H54 (cell line): Measurements from ENCODE around the gene TRAPPC4.
"Not testable (repeated sequence)": the region's sequence is repeated elsewhere in the genome, so short reads cannot be mapped to it uniquely, and the experiment has no call there.

Experiments used
- DNase-seq: peaks from one replicate; pipeline ENCODE4 v3.0.0; 2011; ENCODE audit warnings: low spot score, mixed read lengths; ENCODE audit not compliant: insufficient read length
- FAIRE-seq: peaks from 3 replicates; lab custom pipeline; 2011; peaks lifted over from hg19 to GRCh38; lab: Jason Lieb, UNC
- POLR2A ChIP-seq: IDR thresholded peaks from 2 replicates; pipeline ENCODE4 v1.6.1; 2011; ENCODE audit warnings: low read depth, mild to moderate bottlenecking, low read length

The TRAPPC4 gene, protein sequence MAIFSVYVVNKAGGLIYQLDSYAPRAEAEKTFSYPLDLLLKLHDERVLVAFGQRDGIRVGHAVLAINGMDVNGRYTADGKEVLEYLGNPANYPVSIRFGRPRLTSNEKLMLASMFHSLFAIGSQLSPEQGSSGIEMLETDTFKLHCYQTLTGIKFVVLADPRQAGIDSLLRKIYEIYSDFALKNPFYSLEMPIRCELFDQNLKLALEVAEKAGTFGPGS

GRCh38 chr11:119018074-119018938 lies at the start of gene TRAPPC4, which contains the start of gene RPS25:
Gene TRAPPC4 (plus strand): TSS chr11:119018766. CDS start chr11:119018796, 30 bp downstream.
Gene RPS25 (minus strand): TSS chr11:119018343. CDS start chr11:119018284, 59 bp downstream.
- peak; percentile 41 for FAIRE-seq
- peak; percentile 58 for TF ChIP-seq POLR2A
- peak; percentile 72 for DNase-seq

DNA sequence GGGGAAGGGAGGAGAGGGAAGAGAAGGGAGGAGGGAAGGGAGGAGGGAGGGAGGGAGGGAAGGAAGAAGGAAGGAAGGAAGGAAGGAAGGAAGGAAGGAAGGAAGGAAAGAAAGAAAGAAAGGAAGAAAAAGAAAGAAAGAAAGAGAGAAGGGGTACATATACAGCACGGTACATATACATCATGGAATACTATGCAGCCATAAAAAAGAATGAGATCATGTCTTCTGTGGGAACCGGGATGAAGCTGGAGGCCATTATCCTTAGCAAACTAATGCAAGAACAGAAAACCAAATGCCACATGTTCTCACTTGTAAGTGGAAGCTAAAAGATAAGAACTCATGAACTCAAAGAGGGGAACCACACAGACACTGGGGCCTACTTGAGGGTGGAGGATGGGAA lies 49.1 kb upstream of the TRAPPC4 start:
- not testable (repeated sequence) for DNase-seq, FAIRE-seq

DNA sequence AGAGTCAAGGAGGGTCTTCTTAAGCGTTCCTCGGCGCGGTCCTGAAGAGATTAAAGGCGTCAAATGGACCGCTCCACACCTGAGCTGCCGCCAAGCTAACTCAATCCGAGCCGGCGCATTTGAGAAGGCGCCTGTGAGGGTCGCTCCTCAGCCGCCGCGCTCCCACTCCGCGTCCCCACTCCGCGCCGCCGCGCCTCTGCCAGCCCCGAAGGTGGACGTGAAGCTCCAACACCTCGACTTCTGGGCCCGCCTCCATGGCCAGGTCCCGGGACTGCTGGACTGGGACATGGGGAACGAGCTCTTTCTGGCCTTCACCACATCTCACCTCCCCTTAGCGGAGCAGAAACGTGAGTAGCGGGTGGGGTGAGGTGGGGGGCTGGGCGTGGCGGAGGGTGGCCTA lies 46.9 kb upstream of the TRAPPC4 start, which contains the start of gene FOXR1:
Gene FOXR1, plus strand, starts transcription at position 116 of the 400 bp plus-strand sequence. Its CDS starts 171 bp downstream, at position 287.
- FAIRE-seq (no peak), DNase-seq (no peak)
- TF ChIP-seq POLR2A = no peak

GRCh38 chr11:118973985-118974384 lies 44.6 kb upstream of the TRAPPC4 start:
- FAIRE-seq (no peak), DNase-seq (no peak)
- TF ChIP-seq POLR2A = no peak

GRCh38 chr11:118975771-118976709 lies 42.5 kb upstream of the TRAPPC4 start:
- no peak for FAIRE-seq
- no peak for TF ChIP-seq POLR2A
- DNase-seq = no peak

GRCh38 chr11:118979434-118979833 lies 39.1 kb upstream of the TRAPPC4 start:
- no peak for DNase-seq
- FAIRE-seq = no peak
- no peak for TF ChIP-seq POLR2A

GRCh38 chr11:118980191-118980881 lies 38.2 kb upstream of the TRAPPC4 start:
- FAIRE-seq (no peak), DNase-seq (no peak)
- TF ChIP-seq POLR2A = no peak

GRCh38 chr11:118984337-118984736 lies 34.2 kb upstream of the TRAPPC4 start:
- FAIRE-seq, DNase-seq: not testable (repeated sequence)

DNA sequence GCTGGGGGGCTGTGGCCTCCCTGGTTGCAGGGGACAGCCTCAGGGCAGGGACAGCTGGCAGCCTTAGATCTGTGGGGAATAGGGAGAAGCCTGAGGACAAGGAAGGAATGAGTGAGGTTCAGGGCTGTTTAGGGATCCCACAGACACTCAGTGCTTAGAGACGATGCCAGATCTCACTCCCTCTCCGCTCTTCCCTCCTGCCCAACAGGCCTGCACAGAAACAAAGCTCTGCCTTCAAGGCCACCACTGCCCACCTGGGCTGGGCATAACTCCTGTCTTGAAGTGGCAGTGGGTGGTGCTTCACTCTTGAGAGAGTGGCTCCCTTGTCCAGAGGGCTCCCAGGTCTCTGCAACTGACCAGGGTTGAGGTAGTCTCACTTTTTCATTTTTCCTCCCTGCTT lies 33.7 kb upstream of the TRAPPC4 start:
- DNase-seq = no peak
- TF ChIP-seq POLR2A = no peak
- FAIRE-seq = no peak

DNA sequence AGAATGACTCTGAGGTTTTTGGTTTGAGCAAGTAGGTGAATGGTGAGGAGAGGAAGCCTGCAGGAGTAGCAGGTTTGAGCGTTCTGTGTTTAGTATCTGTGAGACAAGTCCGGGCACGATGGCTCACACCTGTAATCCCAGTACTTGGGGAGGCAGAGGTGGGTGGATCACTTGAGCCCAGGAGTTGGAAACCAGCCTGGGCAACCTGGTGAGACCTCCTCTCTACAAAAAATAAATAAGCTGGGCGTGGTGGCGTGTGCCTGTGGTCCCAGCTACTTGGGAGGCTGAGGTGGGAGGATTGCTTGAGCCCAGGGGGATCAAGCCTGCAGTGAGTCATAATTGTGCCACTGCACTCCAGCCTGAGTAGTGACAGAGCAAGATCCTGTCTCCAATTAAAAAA lies 30.3 kb upstream of the TRAPPC4 start:
- FAIRE-seq (no peak), DNase-seq (no peak)
- no peak for TF ChIP-seq POLR2A

GRCh38 chr11:118991486-118992038 lies 27.0 kb upstream of the TRAPPC4 start:
- DNase-seq, FAIRE-seq: not testable (repeated sequence)

GRCh38 chr11:118996926-118997626 lies 21.5 kb upstream of the TRAPPC4 start:
- DNase-seq (no peak), FAIRE-seq (no peak)
- TF ChIP-seq POLR2A = no peak
